SK-N-SH (cell line): ENCODE results near the gene VCAN. TPM values are rescaled to one million over a fixed set of nuclear protein-coding genes. Genes with fewer than 3 reads are reported as not detected.
A peak's percentile ranks its signal among the peaks of the same experiment; 100 is the strongest.

ENCODE experiments used
- CTCF ChIA-PET: fragments of 300-600, 350-600 bp; formaldehyde crosslinking; extraction: SDS; loops from one replicate; lab custom pipeline; 2021; lab: Yijun Ruan, JAX
- POLR2A ChIA-PET: fragments of 350-600 bp; sonication (Branson Sonifier 250); formaldehyde crosslinking; extraction: SDS; loops from one replicate; lab custom pipeline; 2020; ENCODE audit warnings: antibody characterized with exemption, inconsistent platforms; lab: Yijun Ruan, JAX
- DNase-seq: peaks from one replicate; pipeline ENCODE4 v3.0.0; 2012
- H2AFZ ChIP-seq: fragments of 200-600 bp; sonication (generic); 2 replicates; pipeline ENCODE4 v1.8.1; 2016; ENCODE audit warnings: antibody characterized with exemption, mild to moderate bottlenecking, low read depth
- H3F3A ChIP-seq: fragments of 200-600 bp; sonication (generic); replicated peaks from 2 replicates; pipeline ENCODE3; 2016; ENCODE audit warnings: antibody characterized with exemption, mild to moderate bottlenecking; ENCODE audit not compliant: insufficient read depth
- H3K27ac ChIP-seq, 2 experiments: fragments of 200-500 bp in 1 of 2; fragments of 200-600 bp in 1 of 2; sonication (Bioruptor generic) in 1 of 2; sonication (generic), shearing (Covaris generic) in 1 of 2; 2 replicates each; pipeline versions ENCODE4 v1.5.1 to v1.6.1; 2014 to 2016; ENCODE audit warnings: low read depth in 2 of 2, inconsistent platforms in 1 of 2, low read length in 1 of 2, mild to moderate bottlenecking in 1 of 2, mixed read lengths in 1 of 2
- H3K27me3 ChIP-seq: fragments of 200-600 bp; sonication (generic), shearing (Covaris generic); 2 replicates; pipeline ENCODE4 v1.6.1; 2016; ENCODE audit warnings: mixed run types; ENCODE audit not compliant: insufficient read depth
- H3K36me3 ChIP-seq, 2 experiments: fragments of 200-500 bp in 1 of 2; fragments of 200-600 bp in 1 of 2; sonication (Bioruptor generic) in 1 of 2; sonication (generic) in 1 of 2; replicated peaks in 1 of 2; 2 replicates each; pipeline versions ENCODE3 to v1.5.1; 2014 to 2016; ENCODE audit warnings: low read length in 1 of 2, mild to moderate bottlenecking in 1 of 2; ENCODE audit not compliant: insufficient read depth in 2 of 2, control insufficient read depth in 1 of 2
- H3K4me1 ChIP-seq, 2 experiments: fragments of 200-500 bp in 1 of 2; fragments of 200-600 bp in 1 of 2; sonication (Bioruptor generic) in 1 of 2; sonication (generic), shearing (Covaris generic) in 1 of 2; 2 replicates each; pipeline versions ENCODE4 v1.5.1 to v1.6.1; 2014 to 2016; ENCODE audit warnings: low read depth in 1 of 2, low read length in 1 of 2, mixed run types in 1 of 2; ENCODE audit not compliant: insufficient read depth in 2 of 2, control insufficient read depth in 1 of 2
- H3K4me2 ChIP-seq: fragments of 200-600 bp; sonication (generic), shearing (Covaris generic); 2 replicates; pipeline ENCODE4 v1.6.1; 2017; ENCODE audit warnings: mixed run types
- H3K4me3 ChIP-seq, 2 experiments: fragments of 200-500 bp in 1 of 2; fragments of 200-600 bp in 1 of 2; sonication (Bioruptor generic) in 1 of 2; sonication (generic), shearing (Covaris generic) in 1 of 2; 2 replicates each; pipeline versions ENCODE4 v1.5.1 to v1.8.1; 2014 to 2016; ENCODE audit warnings: low read depth in 2 of 2, inconsistent platforms in 1 of 2, low read length in 1 of 2, mild to moderate bottlenecking in 1 of 2, mixed read lengths in 1 of 2, moderate library complexity in 1 of 2
- H3K79me2 ChIP-seq: fragments of 200-600 bp; sonication (generic); 2 replicates; pipeline ENCODE4 v1.8.1; 2017; ENCODE audit warnings: mild to moderate bottlenecking; ENCODE audit not compliant: insufficient read depth
- H3K9ac ChIP-seq: fragments of 200-600 bp; sonication (generic); 2 replicates; pipeline ENCODE4 v1.6.1; 2017; ENCODE audit warnings: mixed run types
- H3K9me2 ChIP-seq: fragments of 200-600 bp; sonication (generic); 2 replicates; pipeline ENCODE4 v1.6.1; 2017; ENCODE audit warnings: mixed run types
- H3K9me3 ChIP-seq: fragments of 200-600 bp; sonication (generic); 2 replicates; pipeline ENCODE4 v1.6.1; 2017; ENCODE audit warnings: mixed run types, mild to moderate bottlenecking, moderate library complexity
- H4K20me1 ChIP-seq: fragments of 200-600 bp; sonication (generic); 2 replicates; pipeline ENCODE4 v1.6.1; 2017; ENCODE audit warnings: mild to moderate bottlenecking, mixed run types; ENCODE audit not compliant: insufficient read depth
- EZH2phosphoT487 ChIP-seq: fragments of 200-600 bp; sonication (generic); IDR thresholded peaks from 2 replicates; pipeline ENCODE4 v1.6.1; 2017; ENCODE audit warnings: low read depth, mixed run types, mild to moderate bottlenecking, antibody characterized with exemption, moderate library complexity, borderline replicate concordance
- JUND ChIP-seq: IDR thresholded peaks from 2 replicates; pipeline ENCODE4 v1.4.0; 2012
- whole genome bisulfite sequencing: methylation state at CpG from one replicate; pipeline ENCODE4 v1.1.6; 2017; ENCODE audit warnings: low lambda C conversion rate; 5-methylcytosine and 5-hydroxymethylcytosine counted together
- polyA plus RNA-seq, 3 experiments: library from polyadenylated mRNA; depleted of rRNA; stranded (reverse); fragments of >200 nt; gene quantifications; 2 replicates each; pipeline ENCODE4 v1.2.3, GENCODE V29; 2012
- TF ChIP-seq, protein P1 (sequence below): IDR thresholded peaks from 2 replicates; pipeline ENCODE4; 2012
- TF ChIP-seq, protein P2 (sequence below): fragments of 200-600 bp; sonication (generic); IDR thresholded peaks from 2 replicates; pipeline ENCODE4 v1.6.1; 2017; ENCODE audit warnings: antibody characterized with exemption, mild to moderate bottlenecking, moderate library complexity
- TF ChIP-seq, protein P3 (sequence below): IDR thresholded peaks from 2 replicates; pipeline ENCODE4 v1.6.1; 2012; ENCODE audit warnings: mild to moderate bottlenecking, low read depth, low read length, moderate library complexity

VCAN gene
- polyA plus RNA-seq, 1 of the 3 experiments (the other 2 are of a cell fraction) = 142 TPM

DNA sequence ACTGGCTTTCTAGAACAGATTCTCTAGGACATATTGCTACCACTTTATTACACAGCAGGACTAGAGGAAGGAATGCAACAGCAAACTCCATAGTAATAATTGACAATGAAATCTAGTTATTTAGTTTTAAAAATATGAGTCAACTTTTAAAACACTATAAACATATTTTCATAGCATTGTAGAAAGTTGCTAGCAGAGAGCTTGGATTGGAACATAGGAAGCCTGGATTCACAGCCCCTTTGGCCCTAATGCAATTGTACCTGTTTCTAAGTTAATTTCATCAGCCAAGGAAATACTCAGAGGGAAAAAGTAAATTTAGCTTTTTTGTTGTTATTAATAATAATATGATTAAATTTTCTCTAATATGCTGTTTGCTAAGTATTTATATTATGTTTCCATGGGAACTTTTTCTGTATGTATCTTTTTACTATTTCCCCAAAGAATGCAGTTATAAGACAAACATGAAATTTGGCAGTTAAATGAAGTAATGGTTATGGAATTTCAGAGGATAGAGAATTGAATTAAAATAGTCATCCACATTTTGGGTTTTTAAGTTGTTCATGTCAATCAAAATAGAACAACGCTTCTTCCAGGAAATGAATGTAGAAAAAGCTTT is 45.6 kb downstream of the VCAN start (continued):
- TF ChIP-seq, protein P1, sequence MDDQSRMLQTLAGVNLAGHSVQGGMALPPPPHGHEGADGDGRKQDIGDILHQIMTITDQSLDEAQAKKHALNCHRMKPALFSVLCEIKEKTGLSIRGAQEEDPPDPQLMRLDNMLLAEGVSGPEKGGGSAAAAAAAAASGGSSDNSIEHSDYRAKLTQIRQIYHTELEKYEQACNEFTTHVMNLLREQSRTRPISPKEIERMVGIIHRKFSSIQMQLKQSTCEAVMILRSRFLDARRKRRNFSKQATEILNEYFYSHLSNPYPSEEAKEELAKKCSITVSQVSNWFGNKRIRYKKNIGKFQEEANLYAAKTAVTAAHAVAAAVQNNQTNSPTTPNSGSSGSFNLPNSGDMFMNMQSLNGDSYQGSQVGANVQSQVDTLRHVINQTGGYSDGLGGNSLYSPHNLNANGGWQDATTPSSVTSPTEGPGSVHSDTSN = peak; percentile 66; the same call in 1 of the 2 replicates

DNA sequence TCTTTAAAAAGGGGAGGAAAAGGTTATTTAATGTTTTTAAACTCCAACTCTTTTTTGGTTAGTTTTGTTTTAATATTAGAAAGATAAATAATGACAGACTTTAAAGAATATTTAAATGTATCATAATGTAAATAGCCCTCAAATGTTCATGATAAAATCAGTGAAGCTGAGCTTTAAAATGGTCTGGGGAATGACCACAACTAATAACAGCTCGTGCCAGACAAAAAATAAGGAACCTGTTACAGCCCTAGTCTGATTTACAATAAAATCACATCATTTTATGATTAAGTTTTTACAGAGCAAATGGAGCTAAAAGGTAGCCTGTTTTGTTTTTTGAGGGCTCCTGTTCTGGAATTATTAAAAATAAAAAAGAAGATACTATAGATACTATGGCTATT is 46.1 kb downstream of the VCAN start:
- 25% methylated on average over 1 of the region's 1 CpG for WGBS
- peak overlapping the region; percentile 88 to 92 for H3K27ac ChIP-seq
- H3K36me3 ChIP-seq = peaks cover 41 to 78% of the 10 kb centered on the region in 2 experiments
- H3K27me3 ChIP-seq = no peaks in the 10 kb centered on the region
- TF ChIP-seq, protein P2, sequence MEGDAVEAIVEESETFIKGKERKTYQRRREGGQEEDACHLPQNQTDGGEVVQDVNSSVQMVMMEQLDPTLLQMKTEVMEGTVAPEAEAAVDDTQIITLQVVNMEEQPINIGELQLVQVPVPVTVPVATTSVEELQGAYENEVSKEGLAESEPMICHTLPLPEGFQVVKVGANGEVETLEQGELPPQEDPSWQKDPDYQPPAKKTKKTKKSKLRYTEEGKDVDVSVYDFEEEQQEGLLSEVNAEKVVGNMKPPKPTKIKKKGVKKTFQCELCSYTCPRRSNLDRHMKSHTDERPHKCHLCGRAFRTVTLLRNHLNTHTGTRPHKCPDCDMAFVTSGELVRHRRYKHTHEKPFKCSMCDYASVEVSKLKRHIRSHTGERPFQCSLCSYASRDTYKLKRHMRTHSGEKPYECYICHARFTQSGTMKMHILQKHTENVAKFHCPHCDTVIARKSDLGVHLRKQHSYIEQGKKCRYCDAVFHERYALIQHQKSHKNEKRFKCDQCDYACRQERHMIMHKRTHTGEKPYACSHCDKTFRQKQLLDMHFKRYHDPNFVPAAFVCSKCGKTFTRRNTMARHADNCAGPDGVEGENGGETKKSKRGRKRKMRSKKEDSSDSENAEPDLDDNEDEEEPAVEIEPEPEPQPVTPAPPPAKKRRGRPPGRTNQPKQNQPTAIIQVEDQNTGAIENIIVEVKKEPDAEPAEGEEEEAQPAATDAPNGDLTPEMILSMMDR = no peak
- TF ChIP-seq EZH2phosphoT487 (no peak), JUND (no peak)
- TF ChIP-seq, protein P3, sequence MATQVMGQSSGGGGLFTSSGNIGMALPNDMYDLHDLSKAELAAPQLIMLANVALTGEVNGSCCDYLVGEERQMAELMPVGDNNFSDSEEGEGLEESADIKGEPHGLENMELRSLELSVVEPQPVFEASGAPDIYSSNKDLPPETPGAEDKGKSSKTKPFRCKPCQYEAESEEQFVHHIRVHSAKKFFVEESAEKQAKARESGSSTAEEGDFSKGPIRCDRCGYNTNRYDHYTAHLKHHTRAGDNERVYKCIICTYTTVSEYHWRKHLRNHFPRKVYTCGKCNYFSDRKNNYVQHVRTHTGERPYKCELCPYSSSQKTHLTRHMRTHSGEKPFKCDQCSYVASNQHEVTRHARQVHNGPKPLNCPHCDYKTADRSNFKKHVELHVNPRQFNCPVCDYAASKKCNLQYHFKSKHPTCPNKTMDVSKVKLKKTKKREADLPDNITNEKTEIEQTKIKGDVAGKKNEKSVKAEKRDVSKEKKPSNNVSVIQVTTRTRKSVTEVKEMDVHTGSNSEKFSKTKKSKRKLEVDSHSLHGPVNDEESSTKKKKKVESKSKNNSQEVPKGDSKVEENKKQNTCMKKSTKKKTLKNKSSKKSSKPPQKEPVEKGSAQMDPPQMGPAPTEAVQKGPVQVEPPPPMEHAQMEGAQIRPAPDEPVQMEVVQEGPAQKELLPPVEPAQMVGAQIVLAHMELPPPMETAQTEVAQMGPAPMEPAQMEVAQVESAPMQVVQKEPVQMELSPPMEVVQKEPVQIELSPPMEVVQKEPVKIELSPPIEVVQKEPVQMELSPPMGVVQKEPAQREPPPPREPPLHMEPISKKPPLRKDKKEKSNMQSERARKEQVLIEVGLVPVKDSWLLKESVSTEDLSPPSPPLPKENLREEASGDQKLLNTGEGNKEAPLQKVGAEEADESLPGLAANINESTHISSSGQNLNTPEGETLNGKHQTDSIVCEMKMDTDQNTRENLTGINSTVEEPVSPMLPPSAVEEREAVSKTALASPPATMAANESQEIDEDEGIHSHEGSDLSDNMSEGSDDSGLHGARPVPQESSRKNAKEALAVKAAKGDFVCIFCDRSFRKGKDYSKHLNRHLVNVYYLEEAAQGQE = no peak
- no peak overlapping the region for H2AFZ ChIP-seq
- H3K9ac ChIP-seq = peak overlapping the region; percentile 61; the same call in 1 of the 2 replicates
- no peak overlapping the region for H3K4me3 ChIP-seq
- no peaks in the 10 kb centered on the region for H3K9me3 ChIP-seq
- ChIA-PET CTCF (interaction anchor here (1.2 kb wide), 1 partner anchor 49 kb away, joined by 3 read pairs; no protein-coding TSS in a partner anchor), POLR2A (no interaction called here)
- no peaks in the 10 kb centered on the region for H4K20me1 ChIP-seq
- H3K4me2 ChIP-seq = peak overlapping the region; percentile 17; the same call in 1 of the 2 replicates
- H3K79me2 ChIP-seq = peaks cover 74% of the 10 kb centered on the region
- peaks cover 22 to 36% of the 10 kb centered on the region in 2 experiments for H3K4me1 ChIP-seq
- H3K9me2 ChIP-seq = no peaks in the 10 kb centered on the region
- DNase-seq = no peak
- peaks cover 51% of the 10 kb centered on the region for H3F3A ChIP-seq
